MCF 10A (cell line): ENCODE measurements around the gene NTN4. TPM values are rescaled to one million over a fixed set of nuclear protein-coding genes. Genes with fewer than 3 reads are reported as not detected.
A peak's percentile ranks its signal among the peaks of the same experiment; 100 is the strongest.

Source experiments
- BruUV-seq: library from RNA; stranded (reverse); fragments of 400-500 nt; replicated peaks from 2 replicates; lab custom pipeline; 2021; lab: Mats Ljungman, UMichigan
- CTCF ChIA-PET: fragments of 300-600 bp; sonication (Branson Sonifier 250); formaldehyde crosslinking; extraction: SDS; loops from one replicate; lab custom pipeline; 2021; ENCODE audit warnings: antibody characterized with exemption, inconsistent platforms; lab: Yijun Ruan, JAX
- POLR2A ChIA-PET: fragments of 300-600, 350-650 bp; sonication (Branson Sonifier 250); formaldehyde crosslinking; extraction: SDS; loops from one replicate; lab custom pipeline; 2020; ENCODE audit warnings: antibody characterized with exemption, inconsistent platforms; lab: Yijun Ruan, JAX
- DNase-seq: peaks from one replicate; pipeline ENCODE4 v3.0.0-alpha.2; 2018; ENCODE audit not compliant: unreplicated experiment
- H3K27ac Mint-ChIP-seq: one replicate; pipeline ENCODE4 v1.8.0; 2022; ENCODE audit warnings: mild to moderate bottlenecking, low read depth, mixed read lengths; ENCODE audit not compliant: unreplicated experiment
- H3K27me3 Mint-ChIP-seq: one replicate; pipeline ENCODE4 v1.8.0; 2022; ENCODE audit warnings: mixed read lengths; ENCODE audit not compliant: insufficient read depth, unreplicated experiment
- H3K36me3 Mint-ChIP-seq: one replicate; pipeline ENCODE4 v1.8.0; 2022; ENCODE audit warnings: mild to moderate bottlenecking, moderate library complexity, mixed read lengths; ENCODE audit not compliant: insufficient read depth, unreplicated experiment
- H3K4me1 Mint-ChIP-seq: one replicate; pipeline ENCODE4 v1.8.0; 2022; ENCODE audit warnings: mixed read lengths; ENCODE audit not compliant: insufficient read depth, unreplicated experiment
- H3K4me3 Mint-ChIP-seq: one replicate; pipeline ENCODE4 v1.8.0; 2022; ENCODE audit warnings: mild to moderate bottlenecking, moderate library complexity, mixed read lengths; ENCODE audit not compliant: unreplicated experiment
- H3K9me3 Mint-ChIP-seq: one replicate; pipeline ENCODE4 v1.8.0; 2022; ENCODE audit warnings: mixed read lengths; ENCODE audit not compliant: unreplicated experiment
- intact Hi-C: fragments of 100-400 bp; cut with micrococcal nuclease; formaldehyde crosslinking; loops from 2 replicates; pipeline ENCODE4 v1.14.1; 2022
- total RNA-seq: library from RNA; stranded (reverse); gene quantifications from 2 replicates; pipeline ENCODE4 v1.2.3, GENCODE V29; 2022
- TF ChIP-seq, protein P1 (sequence below): fragments of 200-600 bp; IDR thresholded peaks from one replicate; pipeline ENCODE4 v1.8.0; 2022; ENCODE audit warnings: antibody characterized with exemption, mild to moderate bottlenecking; ENCODE audit not compliant: unreplicated experiment

The NTN4 gene
- total RNA-seq, 1 experiment from 2014 or later = 53.0 TPM

DNA sequence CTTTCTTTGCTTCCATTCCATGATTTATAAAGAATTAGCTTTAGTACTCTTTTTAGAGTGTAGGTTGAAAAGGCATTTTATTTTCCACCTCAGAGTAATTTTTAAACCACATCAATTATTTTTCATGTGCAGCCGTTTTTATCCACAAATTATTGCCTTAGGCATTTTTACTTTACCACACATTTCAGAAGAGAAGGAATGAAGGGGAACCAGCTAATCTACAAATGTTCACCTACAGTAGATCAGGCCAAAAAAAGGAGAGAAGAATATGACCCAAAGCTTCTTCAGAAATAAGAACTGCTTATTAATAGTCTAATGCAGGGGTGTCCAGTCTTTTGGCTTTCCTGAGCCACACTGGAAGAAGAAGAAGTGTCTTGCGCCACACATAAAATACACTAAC lies 19.8 kb upstream of the NTN4 start:
- TF ChIP-seq, protein P1, sequence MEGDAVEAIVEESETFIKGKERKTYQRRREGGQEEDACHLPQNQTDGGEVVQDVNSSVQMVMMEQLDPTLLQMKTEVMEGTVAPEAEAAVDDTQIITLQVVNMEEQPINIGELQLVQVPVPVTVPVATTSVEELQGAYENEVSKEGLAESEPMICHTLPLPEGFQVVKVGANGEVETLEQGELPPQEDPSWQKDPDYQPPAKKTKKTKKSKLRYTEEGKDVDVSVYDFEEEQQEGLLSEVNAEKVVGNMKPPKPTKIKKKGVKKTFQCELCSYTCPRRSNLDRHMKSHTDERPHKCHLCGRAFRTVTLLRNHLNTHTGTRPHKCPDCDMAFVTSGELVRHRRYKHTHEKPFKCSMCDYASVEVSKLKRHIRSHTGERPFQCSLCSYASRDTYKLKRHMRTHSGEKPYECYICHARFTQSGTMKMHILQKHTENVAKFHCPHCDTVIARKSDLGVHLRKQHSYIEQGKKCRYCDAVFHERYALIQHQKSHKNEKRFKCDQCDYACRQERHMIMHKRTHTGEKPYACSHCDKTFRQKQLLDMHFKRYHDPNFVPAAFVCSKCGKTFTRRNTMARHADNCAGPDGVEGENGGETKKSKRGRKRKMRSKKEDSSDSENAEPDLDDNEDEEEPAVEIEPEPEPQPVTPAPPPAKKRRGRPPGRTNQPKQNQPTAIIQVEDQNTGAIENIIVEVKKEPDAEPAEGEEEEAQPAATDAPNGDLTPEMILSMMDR = no peak
- Mint-ChIP-seq H3K4me3 (no peak overlapping the region), H3K4me1 (peaks cover 18% of the 10 kb centered on the region), H3K27ac (no peak overlapping the region), H3K27me3 (no peaks in the 10 kb centered on the region), H3K9me3 (no peaks in the 10 kb centered on the region), H3K36me3 (no peaks in the 10 kb centered on the region)
- no peak for DNase-seq
- CTCF ChIA-PET = interaction anchor here (0.5 to 4.3 kb wide), 8 partner anchors 13 to 415 kb away, joined by 3 to 32 read pairs (median 4); no protein-coding TSS in a partner anchor
- intact Hi-C loops = no loop called here
- POLR2A ChIA-PET = interaction anchor here (0.5 to 1.7 kb wide), 4 partner anchors 16 to 177 kb away, joined by 3 to 5 read pairs (median 4); no protein-coding TSS in a partner anchor
- BruUV-seq = no TSS peak

- no peaks in the 10 kb centered on the region for H3K27me3 Mint-ChIP-seq
- BruUV-seq = no TSS peak
- no peak overlapping the region for H3K27ac Mint-ChIP-seq
- DNase-seq = no peak
- CTCF ChIA-PET = interaction anchor here (0.7 to 4.3 kb wide), 4 partner anchors 11 to 732 kb away, joined by 3 to 32 read pairs (median 3); no protein-coding TSS in a partner anchor
- intact Hi-C loops = no loop called here
- TF ChIP-seq, protein P1 = no peak
- no peaks in the 10 kb centered on the region for H3K9me3 Mint-ChIP-seq
- H3K36me3 Mint-ChIP-seq = no peaks in the 10 kb centered on the region
- H3K4me3 Mint-ChIP-seq = no peak overlapping the region
- peaks cover 22% of the 10 kb centered on the region for H3K4me1 Mint-ChIP-seq
- POLR2A ChIA-PET = interaction anchor here (0.7 kb wide), 1 partner anchor 18 kb away, joined by 4 read pairs; no protein-coding TSS in a partner anchor
Observed at GRCh38 chr12:95809000-95809680, 18.6 kb upstream of the NTN4 start.

DNA sequence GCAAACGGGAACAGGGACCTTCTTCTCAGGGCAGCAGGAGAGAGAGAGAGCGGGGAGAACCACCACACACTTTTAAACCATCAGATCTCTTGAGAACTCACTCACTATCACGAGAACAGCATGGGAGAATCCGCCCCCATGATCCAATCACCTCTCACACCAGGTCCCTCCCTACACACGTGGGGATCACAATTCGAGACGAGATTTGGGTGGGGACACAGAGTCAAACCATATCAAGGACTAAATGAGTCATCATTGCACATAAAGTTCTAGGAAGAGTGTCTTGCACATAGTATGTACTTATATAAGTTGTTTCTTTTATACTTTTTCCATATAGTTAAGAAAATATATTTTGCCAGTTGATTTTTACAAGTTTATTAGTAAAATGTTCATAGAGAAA lies 17.6 kb upstream of the NTN4 start:
- ChIA-PET CTCF (no interaction called here), POLR2A (no interaction called here)
- intact Hi-C loops = no loop called here
- peaks cover 26% of the 10 kb centered on the region for H3K4me1 Mint-ChIP-seq
- no peak for DNase-seq
- H3K36me3 Mint-ChIP-seq = no peaks in the 10 kb centered on the region
- H3K4me3 Mint-ChIP-seq = no peak overlapping the region
- no peak overlapping the region for H3K27ac Mint-ChIP-seq
- no peaks in the 10 kb centered on the region for H3K27me3 Mint-ChIP-seq
- H3K9me3 Mint-ChIP-seq = no peaks in the 10 kb centered on the region
- TF ChIP-seq, protein P1 = no peak
- BruUV-seq = no TSS peak

DNA sequence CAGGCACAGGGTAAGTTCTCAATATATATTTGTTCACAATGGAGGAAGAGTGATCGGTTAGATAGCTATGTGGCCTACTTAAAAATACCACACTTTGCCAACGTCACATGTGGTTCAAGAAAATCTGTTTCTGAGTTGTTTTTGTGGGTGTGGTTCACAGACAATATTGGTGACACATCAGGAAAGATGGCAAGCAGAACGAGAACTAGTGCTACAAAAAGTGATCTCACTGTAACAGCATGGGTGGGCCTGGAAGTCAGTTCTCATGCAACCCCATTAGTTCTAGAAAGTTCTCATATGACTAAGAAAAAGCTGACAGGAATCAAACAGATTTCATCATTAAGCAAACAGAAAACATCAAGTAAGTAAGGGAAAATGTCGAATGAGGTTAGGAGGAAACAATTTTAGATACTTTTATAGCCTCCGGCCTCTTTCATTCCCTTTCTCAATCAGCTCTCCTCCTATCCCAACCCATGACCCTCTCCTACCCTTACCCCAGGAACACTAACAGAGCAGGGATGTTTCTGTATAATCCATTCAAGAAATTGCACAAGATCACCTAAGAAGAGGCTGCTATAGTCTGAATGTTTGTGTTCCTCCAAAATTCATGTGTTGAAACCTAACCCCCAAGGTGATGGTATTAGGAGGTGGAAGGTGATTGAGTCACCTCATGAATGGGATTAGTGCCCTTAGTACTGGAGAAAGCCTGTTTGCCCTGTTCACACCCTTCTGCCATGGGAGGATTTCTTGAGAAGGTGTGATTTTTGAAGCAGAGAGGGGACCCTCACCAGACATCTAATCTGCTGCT lies 15.5 kb upstream of the NTN4 start:
- TF ChIP-seq, protein P1 = no peak
- no peaks in the 10 kb centered on the region for H3K9me3 Mint-ChIP-seq
- H3K27me3 Mint-ChIP-seq = no peaks in the 10 kb centered on the region
- TSS peak; percentile 90 for BruUV-seq
- ChIA-PET POLR2A (interaction anchor here (0.6 to 3.0 kb wide), 11 partner anchors 9 to 332 kb away, joined by 3 to 25 read pairs (median 5); partner anchors contain the start of genes METAP2 and NTN4), CTCF (interaction anchor here (0.6 to 1.8 kb wide), 6 partner anchors 8 to 732 kb away, joined by 3 to 7 read pairs (median 6); no protein-coding TSS in a partner anchor)
- peak overlapping the region; percentile 0 for H3K4me3 Mint-ChIP-seq
- intact Hi-C loops = loop anchor here (1.0 to 2.0 kb wide), 3 partner anchors 17 to 183 kb away; no protein-coding TSS in a partner anchor
- H3K4me1 Mint-ChIP-seq = peaks cover 38% of the 10 kb centered on the region
- H3K36me3 Mint-ChIP-seq = no peaks in the 10 kb centered on the region
- H3K27ac Mint-ChIP-seq = peak overlapping the region; percentile 83
- DNase-seq = peak; percentile 96
